ENCODE data around the gene NR1I3.
"Not testable (repeated sequence)": the region's sequence is repeated elsewhere in the genome, so short reads cannot be mapped to it uniquely, and the experiment has no call there.

NR1I3 gene

DNA sequence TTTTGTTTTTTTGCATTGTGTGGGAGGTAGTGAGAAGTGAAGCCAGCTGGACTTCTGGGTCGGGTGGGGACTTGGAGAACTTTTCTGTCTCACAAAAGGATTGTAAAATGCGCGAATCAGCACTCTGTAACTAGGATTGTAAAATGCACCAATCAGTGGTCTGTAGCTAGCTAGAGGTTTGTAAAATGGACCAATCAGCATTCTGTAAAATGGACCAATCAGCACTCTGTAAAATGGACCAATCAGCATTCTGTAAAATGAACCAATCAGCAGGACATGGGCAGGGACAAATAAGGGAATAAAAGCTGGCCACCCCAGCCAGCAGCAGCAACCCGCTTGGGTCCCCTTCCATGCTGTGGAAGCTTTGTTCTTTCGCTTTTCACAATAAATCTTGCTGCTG is 12.1 kb upstream of the NR1I3 start:
- not testable (repeated sequence) for DNase-seq

DNA sequence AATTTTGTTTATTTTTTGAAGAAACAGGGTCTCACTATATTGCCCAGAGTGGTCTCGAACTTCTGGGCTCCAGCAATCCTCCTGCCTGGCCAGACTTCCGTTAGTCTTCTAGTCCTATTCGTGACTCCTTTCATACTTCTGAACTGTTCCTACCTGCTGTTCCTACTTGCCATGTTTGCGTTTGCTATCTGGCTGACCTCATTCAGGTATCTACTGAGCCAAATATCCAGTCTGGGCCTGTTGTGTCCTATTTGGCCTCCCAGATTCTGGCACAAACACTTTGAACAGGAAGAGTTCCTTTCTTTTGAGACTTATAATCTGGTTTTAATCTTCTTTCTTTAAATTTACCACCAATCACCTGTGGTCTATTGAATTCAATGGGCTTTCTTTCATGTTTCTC is 6.9 kb upstream of the NR1I3 start:
- DNase-seq = no peak

DNA sequence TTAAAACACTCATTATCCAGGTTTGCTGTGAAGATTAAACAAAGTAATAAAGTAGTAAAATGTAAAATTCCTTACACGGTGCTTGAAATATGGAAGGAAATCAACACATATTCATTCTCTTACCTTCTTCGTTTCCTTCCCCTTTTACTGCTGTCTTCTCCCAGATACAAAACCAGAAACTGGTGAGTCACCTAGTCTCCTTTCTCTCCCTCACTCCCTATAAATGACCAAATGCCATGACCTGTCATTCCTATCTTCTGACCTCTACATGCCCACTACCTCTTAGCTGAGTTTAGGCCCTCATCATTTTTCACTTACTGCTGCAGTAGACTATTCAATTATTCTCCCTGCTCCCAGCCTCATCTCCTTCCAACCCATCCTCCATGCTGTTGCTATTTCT is 4.3 kb upstream of the NR1I3 start:
- DNase-seq = no peak

DNA sequence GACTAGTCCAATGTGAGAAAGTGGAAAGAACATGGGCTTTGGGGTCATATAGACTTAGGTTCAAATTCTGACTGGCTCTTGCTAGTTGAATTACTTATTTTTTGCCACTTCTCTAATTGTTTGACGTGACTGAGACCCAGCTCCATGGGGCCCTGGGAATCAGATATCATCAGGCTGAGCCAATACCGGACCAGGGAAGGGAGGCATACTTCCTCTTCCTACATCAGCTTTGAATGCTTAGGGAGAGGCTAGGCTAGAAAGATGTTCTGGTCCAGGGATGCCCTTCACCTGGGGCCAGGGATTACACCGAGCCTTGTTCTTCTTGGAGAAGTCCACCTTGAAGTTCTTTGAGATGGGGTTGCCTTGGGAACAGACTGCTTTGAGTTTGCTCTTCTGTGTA is 3.7 kb upstream of the NR1I3 start:
- no peak for DNase-seq

DNA sequence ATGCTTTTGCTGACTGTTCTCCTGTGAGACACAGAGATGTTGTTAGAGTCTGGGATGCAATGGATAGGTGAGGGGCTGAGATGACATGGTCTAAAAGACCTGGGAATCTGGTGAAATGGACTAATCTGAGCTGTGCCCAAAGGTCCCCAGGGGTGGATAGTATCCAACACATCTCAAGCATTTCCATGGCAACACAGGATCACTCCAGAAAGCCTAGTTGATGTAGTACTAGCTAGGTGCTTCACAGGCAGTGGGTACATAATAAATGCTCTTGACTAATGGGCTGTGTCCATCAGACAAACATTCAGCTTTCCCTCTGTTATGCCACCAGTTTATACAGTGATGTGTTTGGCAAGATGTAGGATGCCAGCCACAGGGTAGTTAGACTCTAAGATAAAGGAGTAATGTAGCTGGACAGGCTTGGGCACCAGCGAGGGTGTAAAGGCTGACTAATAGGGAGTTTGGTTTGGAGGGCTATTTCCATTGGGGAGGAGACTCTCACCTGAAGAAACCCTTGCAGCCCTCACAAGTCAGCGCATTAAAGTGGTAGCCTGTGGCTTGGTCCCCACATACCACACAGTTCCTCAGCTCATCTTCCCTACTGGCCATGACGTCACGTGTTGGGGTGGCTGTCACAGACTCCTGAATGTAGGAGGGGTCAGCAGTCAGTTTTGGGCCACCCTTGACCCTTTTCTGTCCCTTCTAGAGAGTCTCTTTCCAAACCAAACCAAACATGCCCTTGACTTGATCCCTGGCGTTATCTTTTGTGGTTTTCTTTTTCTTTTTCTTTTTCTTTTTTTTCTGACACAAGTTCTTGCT is 1.8 kb downstream of the NR1I3 start:
- no peak for DNase-seq

DNA sequence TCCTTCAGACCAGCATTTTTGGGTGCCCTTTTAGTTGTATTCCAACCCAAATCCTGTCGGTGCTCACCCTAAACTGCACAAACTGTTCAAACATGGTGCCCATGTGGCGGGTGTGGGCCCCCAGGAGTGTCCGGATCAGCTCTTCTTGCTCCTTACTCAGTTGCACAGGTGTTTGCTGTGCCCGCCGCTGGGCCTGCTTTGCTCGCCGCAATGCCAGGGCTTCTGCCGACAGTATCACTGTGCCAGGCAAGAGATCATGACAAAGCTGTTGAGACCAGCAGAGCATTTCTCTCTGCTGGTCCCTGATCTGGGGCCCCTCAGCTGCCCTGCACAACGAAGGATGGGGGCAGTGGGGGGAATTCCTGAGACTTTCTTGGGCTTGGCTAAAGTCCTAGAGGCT is 4.9 kb downstream of the NR1I3 start:
- DNase-seq = no peak

DNA sequence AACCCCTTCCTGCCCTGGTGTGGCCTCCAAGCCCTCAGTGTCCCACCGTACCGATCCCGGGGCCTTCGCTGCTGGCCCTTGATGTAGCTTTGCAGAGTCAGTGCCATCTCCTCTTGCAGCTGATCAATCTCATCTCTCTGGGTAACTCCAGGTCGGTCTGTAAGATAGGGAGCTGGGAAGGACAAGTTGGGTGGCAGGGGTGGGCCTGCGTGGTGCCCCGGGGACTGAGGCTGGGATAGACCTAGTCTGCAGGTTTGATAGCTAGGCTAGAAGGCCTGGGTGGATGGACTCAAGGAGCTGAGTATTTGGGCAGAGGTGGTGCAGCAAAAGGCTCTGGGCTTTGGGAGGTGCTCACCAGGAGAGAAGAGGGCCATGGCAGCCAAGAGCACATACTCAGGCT is 7.2 kb downstream of the NR1I3 start:
- DNase-seq = no peak

DNA sequence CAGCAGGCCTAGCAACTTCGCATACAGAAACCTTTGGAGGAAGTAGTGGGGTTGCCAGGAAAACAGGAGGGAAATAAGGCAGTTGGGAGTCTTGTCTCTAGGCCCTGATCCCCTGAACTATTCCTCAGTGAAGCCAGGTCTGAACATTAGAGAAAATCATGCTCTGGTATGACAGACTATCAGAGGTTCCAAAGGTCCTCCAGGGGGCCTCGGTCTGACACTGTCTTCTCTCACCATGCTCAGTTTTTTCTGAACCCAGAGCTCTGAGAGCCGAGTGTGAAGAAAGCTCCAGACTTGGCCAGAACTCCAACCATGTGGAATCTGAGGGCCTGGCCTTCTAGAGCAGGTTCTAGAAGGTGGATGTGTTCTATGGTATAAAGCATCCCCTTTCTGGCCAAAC is 8.1 kb downstream of the NR1I3 start:
- DNase-seq = no peak

DNA sequence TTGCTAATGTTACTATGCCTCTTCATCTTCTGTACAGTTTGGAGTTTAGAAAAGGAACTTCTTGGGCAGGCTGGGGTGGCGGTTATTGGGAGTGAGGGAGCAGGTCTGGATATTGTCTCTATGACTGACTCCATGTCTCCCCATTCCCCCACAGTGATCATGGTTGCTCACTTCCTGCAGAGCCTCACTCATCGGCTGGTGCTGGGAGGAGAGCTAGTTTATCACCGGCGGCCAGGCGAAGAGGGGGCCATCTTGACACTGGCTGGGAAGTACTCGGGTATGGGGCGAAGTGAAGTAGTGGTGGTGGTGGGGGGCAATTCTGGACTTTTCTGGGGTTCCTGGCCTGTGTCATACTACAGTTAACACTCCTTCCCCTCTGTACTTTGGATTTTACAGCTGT is 10.0 kb downstream of the NR1I3 start:
- DNase-seq = no peak

DNA sequence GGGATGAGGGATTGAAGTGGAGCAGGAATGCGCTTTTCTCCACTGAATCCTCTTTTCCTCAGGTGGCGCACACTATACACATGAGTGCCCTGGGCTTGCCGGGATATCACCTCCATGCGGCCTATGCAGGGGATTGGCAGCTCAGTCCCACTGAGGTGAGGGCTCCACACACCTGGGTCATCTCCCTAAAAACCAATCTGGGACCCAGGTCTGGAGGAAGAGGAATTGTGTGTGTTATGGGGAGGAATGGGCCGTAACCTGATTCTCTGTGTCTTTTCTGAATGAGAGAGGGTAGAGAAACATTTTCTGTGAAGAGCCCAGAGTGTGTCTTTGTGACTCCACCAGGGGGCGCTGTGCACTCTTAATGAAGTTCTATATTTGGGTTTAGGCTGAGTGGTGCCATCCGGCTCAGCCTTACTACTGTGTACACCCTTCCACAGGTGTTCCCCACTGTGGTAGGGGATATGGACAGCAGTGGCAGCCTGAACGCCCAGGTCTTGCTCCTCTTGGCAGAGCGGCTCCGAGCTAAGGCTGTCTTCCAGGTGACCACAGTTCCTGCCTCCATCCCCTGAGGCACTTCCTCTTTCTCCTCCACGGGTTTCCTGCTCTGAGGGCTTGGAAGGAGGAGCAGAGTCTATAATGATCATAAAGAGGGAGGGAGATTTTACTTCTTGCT is 10.7 kb downstream of the NR1I3 start:
- DNase-seq = peak; percentile 56 to 82

DNA sequence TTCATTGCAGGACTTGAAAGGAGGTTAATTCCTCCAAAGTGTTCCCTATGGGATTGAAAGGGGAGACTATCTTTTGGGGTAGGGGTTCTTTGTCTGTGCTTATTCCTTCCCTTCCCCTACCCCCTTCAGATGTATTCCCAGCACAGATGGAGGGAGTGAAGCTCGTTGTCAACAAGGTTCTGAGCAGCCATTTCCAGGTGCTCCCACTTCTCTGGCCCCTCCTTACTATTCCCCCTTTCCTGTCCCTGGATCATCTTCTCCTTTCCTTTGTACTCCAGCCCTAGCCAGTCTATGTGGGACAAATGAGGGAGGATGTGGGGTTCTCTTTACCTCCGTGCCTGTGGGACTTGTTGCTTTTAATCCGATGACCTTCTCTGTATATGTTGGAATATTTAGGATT is 11.2 kb downstream of the NR1I3 start:
- peak in 1 of 2 experiments; percentile 14 for DNase-seq

DNA sequence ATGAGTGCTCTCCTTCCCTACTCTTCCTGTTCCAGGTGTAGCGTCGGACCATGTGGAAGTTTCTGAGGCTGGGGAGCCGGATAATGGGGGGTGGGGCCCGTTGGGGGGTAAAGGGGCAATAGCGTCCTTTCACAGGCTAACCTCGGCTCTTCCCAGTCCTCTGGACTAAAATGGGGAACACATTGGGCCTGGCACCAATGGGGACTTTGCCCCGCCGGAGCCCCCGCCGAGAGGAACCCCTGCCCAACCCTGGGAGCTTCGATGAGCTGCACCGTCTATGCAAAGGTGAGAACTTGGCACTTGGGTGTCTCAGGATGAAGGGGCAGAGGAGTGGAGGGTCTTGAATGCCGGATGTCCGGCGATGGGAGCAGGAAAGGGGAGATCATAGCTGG is 11.7 kb downstream of the NR1I3 start:
- DNase-seq = no peak

DNA sequence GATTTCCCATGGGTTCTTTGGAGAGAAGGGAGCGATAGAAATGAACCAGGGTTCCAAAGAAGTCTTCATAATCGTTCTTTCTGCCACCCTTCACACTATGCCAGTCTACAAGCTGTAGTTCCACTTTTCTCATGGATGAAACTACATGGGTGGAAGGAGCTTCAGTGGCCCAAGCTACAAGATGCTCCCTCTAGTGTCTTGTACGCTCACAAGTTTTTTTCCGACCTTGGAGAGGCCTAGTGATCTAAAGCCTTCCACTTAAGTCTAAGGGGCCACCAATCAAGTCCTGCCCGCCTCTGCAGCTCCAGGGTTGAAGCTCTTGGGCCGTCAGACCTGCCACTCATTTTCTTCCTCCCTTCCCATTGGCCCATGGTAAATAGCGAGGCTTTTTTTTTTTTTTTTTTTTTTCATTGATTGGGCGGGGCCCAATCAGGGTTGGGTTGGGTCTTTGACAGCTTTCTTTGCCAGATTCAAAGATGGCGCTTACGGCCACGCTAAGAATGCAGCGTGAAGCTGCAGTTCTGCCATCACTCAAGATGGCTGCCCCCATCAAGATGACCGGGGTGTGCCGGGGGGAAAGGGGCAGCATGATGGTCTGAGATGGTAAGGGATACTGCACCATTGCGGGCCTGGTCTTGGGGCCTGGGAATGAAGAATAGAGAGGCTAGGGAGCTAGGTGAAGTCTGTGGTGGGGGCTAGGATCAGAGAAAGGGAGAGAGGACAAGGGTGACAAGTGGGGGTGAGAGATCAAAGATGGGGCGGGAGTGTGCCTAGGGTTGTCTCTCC is 12.3 kb downstream of the NR1I3 start, which contains the start of gene TOMM40L:
TSS of gene TOMM40L (plus strand) at position 527 of the 786 bp plus-strand sequence. CDS start 430 bp downstream, outside the sequence.
- DNase-seq = peak; percentile 99 to 100

DNA sequence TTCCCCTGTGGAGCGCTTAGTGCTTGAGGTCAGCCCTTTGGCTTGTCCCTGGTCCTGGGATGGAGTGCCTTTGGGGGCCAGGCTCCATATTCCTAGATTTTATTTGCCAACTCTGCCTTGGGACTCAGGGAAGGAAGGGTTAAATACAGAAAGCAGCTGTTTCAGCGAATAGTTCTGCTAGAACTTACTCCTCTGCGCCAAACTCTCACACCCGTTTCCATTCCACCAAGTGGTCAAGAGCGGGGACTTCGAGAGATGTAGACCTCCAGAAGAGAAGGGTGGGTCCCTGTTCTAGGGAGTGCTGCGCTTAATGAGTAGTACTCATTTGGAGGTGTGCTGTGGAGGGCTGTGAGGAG is 12.8 kb downstream of the NR1I3 start:
- no peak for DNase-seq

DNA sequence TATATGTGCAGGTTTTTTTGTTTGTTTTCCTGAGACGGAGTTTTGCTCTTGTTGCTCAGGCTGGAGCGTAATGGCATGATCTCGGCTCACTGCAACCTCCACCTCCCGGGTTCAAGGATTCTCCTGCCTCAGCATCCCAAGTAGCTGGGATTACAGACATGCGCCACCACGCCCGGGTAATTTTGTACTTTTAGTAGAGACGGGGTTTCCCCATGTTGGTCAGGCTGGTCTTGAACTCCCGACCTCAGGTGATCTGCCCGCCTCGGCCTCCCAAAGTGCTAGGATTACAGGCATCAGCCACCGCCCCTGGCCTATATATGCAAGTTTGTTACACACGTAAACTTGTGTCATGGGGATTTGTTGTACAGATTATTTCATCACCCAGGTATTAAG is 13.3 kb downstream of the NR1I3 start:
- not testable (repeated sequence) for DNase-seq

DNA sequence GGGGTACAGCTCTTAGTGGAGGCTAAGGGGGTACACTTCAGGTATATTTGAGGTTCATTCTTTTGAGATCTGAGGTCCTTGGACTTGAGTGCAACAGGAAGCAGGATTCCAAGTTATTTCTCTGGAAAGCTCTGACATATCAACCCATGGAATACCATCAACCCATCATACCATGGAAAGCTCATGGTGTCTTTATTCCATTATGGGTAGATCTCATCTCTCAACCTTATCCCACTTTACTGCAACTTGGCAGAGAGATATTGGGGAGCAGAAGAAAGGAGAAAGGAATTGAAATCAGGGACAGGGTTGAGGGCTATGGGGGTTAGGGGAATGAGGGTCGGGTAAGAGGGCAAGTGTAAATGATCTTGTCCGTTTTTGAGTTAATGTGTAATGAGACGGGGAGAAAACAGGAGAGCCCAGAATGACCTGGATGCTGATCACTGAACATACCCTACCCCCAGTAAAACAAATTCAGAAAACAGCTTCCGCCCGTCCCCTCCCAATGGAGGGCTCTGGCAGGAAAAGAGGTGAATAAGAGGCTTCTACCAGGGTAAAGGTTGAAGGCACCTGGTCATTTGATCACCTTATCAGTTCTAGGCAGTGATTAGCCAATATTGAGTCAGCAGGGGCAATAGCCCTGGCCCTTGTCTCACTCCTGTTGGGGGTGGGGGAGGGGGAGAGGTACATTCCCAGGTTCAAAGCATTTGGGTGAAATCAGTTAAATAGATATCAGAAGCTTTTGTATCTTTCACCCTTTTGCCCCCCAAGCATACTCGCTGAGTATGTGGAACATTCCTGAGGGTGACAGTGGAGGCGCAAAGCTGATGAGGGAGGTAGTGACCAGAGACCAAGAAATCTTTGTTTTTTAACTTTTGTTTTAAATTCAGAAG is 14.0 kb downstream of the NR1I3 start:
- no peak for DNase-seq

DNA sequence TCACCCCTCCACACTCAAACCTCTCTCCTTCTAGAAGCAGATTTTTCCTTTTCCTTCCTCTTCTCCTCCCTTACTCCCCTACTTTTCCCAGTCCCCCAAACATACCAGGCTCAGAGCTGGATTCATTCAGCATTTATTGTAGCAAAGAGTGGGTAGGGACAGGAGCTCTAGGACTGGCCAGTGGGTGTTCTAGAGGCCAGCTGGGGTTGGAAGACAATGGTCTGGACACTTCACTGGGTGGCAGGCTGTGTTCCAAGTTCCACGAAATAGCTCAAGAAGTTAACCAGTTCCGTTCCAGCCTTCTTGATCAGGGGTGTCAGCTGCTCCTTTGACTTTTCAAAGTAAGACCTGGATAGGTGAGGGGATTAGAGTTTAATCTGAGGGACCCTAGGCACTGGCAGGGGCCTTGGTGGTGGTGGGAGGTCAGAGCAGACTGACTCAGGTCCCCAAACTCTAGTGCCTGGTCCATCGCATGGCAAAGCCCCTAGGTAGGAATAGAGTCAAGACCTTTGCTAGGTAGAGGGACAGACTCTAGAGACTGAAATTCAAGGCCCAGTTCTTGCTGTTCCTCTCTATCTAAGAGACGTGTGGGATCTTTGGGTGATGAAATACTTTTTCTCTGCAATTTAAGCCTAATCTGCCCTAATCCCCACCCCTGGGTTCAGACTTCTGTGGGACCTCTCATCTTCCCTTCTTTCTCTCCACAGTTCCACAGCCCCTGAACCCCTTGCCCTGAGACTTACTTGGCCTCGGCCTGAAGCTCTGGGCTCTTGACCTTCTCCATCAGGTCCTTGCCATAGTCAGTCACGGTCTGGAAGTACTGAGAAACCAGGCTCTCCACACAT is 15.6 kb downstream of the NR1I3 start:
- DNase-seq = no peak

DNA sequence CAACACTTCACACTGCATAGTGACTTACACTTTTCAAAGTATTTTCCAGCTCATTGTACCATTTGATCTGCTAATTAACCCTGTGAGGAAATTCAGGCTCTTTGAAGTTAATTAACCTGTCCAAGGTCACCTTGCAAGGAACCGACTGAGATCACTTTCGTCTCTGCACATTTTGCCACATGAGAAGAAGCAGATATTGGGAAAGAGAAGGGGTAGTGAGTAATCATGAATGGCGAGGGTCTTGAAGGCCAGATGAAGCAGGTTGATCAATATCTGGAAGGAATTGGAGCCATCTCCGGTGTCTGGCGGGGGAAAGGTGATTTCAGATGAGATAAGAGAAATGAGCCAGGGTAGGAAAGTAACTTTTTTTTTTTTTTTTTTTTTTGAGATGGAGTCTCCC is 18.0 kb downstream of the NR1I3 start:
- DNase-seq = no peak

DNA sequence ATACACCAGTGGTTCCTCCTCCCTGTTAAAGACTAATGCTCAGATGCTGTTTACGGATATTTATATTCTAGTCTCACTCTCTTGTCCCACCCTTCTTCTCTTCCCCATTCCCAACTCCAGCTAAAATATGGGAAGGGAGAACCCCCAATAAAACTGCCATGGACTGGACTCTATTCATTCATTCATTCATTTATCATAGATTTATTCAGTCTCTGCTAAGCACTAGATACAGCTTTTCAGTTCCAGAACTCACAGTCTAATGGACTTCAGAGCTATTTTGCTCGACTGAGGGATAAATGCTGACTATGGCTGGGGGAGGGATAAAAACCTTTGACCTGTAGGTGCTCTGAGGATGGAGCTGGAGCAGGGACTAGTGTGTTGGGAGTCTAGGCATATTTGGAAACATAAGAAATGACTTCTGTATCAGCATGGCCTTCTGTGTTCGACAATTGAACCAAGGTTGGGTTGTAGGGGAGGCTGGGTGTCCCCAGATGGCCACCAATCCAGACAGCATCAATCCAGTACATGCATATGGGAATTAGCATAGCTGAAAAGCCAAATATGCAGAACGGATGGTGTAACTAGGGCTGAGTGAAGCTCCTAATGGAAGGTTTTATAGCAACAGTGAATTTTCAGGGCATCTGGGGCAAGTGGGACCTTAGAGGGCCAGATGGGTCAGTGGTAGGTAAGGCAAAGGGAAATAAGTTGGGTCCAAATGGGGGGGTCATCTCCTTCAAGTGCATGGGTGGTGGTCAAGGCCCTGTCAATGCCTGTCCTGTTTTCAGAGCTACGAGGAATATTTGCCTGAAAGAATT is 18.7 kb downstream of the NR1I3 start:
- no peak for DNase-seq

DNA sequence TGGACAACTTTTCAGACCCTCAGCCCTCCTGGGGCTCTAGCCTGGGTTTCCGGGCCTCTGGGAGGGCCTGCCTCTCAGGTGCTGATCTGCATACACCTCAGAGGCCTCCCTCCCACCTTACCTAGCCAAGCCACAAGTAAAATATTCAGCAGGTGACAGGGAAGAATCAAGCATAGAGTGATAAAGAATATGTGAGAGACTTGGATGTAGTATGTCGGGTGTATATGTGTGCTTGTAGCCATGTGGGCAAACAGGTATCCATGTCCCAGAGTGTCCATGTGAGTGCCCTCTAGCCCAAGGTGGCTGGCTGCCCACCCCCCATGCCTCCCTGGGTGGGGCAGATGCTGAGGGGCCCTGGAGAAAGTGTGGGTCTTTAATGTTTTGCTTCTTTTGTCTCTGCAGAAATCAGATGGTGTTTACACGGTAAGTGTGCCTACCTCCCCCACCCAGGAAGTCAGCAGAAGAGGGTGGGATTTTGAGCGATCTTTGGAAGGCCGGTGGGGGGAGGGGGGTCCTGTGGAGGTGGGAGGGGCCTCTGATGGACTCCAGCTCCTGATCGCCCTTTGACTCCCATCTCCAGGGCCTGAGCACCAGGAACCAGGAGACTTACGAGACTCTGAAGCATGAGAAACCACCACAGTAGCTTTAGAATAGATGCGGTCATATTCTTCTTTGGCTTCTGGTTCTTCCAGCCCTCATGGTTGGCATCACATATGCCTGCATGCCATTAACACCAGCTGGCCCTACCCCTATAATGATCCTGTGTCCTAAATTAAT is 19.5 kb downstream of the NR1I3 start:
- DNase-seq = no peak

All from NCI-H446 (cell line).